ENCODE data around the gene THRA.

THRA gene

GRCh38 chr17:40022497-40022896, 40.3 kb upstream of the THRA start:
- no peaks in the 10 kb centered on the region for H3K9me3 ChIP-seq (ENCODE audit: severe bottlenecking)
- no peaks in the 10 kb centered on the region for H3K27me3 ChIP-seq (ENCODE audit: insufficient read depth, low read depth, severe bottlenecking)
- TF ChIP-seq, protein P1, sequence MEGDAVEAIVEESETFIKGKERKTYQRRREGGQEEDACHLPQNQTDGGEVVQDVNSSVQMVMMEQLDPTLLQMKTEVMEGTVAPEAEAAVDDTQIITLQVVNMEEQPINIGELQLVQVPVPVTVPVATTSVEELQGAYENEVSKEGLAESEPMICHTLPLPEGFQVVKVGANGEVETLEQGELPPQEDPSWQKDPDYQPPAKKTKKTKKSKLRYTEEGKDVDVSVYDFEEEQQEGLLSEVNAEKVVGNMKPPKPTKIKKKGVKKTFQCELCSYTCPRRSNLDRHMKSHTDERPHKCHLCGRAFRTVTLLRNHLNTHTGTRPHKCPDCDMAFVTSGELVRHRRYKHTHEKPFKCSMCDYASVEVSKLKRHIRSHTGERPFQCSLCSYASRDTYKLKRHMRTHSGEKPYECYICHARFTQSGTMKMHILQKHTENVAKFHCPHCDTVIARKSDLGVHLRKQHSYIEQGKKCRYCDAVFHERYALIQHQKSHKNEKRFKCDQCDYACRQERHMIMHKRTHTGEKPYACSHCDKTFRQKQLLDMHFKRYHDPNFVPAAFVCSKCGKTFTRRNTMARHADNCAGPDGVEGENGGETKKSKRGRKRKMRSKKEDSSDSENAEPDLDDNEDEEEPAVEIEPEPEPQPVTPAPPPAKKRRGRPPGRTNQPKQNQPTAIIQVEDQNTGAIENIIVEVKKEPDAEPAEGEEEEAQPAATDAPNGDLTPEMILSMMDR (IDR thresholded peaks at IDR 0.05; ENCODE audit: low read depth, low read length) = no peak
- DNase-seq = no peak
- H3K36me3 ChIP-seq = peaks cover 95% of the 10 kb centered on the region
- H3K27ac ChIP-seq = no peak overlapping the region
- H3K4me3 ChIP-seq (ENCODE audit: low read depth, low read length) = no peak overlapping the region

DNA sequence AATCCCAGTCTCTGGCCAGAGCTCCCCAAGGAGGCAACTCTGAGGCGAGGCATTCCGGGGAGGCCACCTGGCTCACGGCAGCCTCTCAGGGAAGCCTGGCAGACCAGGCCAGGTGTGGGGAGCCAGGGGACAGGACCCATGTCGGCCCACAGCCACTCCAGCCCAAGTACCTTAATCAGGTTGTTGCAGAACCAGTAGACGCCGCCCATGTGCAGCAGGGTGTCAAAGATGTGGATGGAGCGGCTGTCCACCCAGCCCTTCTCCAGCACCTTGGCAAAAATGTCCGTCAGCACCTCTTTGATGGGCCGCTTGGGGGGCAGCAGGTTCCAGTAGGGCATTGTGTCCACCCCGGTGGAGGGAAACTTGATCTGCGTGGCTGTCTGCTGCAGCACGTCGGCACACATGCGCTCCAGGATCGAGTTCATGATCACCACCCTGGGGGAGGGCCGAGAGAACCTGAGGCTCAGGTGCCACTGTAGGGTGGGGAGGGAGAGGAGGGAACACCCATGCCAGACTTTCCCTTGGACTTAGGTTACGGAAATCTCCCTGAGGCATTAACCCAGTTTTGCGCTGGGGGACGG, 39.7 kb upstream of the THRA start:
- peaks cover 97% of the 10 kb centered on the region for H3K36me3 ChIP-seq

DNA sequence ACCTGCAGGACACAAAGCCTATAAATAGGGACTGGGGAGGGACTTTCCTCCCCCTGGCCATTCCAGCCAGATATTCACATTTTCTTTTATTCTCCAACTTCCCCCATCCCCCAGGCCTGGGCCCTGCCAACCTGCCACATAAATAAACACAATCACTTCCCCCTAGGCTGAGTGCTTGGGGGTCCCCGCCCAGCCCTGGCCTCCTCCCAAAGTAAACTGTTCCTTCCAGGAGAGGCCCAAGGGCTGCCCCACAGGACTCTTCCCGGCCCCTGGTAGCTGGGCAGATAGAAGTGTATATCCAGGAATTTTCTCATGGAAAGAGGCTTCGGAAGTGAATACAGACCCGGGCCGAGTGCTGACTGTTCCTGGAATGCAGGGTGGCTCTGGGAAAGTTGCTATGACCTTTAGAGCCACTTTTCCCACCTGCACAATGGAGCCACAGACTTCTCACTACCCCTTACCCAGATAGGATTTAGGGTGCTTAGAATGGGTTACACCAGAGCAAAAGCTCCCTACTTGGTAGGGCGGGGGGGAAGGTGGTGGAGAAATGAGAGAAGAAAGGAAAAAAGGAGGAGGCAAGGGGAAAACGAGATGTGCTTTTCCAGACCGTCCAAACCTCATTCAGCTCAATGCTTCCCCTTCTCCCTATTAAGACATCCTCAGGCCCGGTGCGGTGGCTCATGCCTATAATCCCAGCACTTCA, 39.0 kb upstream of the THRA start:
- Histone ChIP-seq H3K9me3 (ENCODE audit: severe bottlenecking) (no peaks in the 10 kb centered on the region), H3K27me3 (ENCODE audit: insufficient read depth, low read depth, severe bottlenecking) (no peaks in the 10 kb centered on the region), H3K27ac (no peak overlapping the region), H3K36me3 (peaks cover 100% of the 10 kb centered on the region), H3K4me3 (ENCODE audit: low read depth, low read length) (no peak overlapping the region)
- DNase-seq = no peak
- TF ChIP-seq, protein P1 (IDR thresholded peaks at IDR 0.05; ENCODE audit: low read depth, low read length) = no peak

More for the DNA sequence above, 39.7 kb upstream of the THRA start:
- Histone ChIP-seq H3K27ac (no peak overlapping the region), H3K9me3 (ENCODE audit: severe bottlenecking) (no peaks in the 10 kb centered on the region), H3K27me3 (ENCODE audit: insufficient read depth, low read depth, severe bottlenecking) (no peaks in the 10 kb centered on the region), H3K4me3 (ENCODE audit: low read depth, low read length) (no peak overlapping the region)
- no peak for DNase-seq
- TF ChIP-seq, protein P1 (IDR thresholded peaks at IDR 0.05; ENCODE audit: low read depth, low read length) = no peak

GRCh38 chr17:40024901-40025300, 37.9 kb upstream of the THRA start:
- H3K4me3 ChIP-seq (ENCODE audit: low read depth, low read length) = no peak overlapping the region
- DNase-seq = no peak
- H3K9me3 ChIP-seq (ENCODE audit: severe bottlenecking) = no peaks in the 10 kb centered on the region
- H3K27ac ChIP-seq = no peak overlapping the region
- H3K36me3 ChIP-seq = peaks cover 100% of the 10 kb centered on the region
- H3K27me3 ChIP-seq (ENCODE audit: insufficient read depth, low read depth, severe bottlenecking) = no peaks in the 10 kb centered on the region
- TF ChIP-seq, protein P1 (IDR thresholded peaks at IDR 0.05; ENCODE audit: low read depth, low read length) = no peak

DNA sequence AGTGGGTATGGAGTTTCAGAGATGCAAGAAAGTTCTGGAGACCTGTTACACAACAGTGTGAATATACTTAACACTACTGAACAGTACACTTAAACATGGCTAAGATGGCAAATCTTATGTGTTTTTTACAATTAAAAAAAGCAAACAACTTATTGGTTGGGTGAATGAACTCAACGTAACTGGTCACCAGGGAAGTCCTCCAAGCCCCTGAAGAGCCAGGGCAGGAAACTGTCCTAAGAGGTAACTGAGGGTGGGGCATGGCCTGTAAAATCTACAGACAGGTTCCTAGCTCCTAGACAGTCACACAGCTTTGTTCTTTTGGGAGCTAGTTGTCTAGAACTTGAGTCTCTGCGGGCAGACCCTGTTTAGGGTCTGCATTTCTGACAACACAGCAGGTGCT, 37.2 kb upstream of the THRA start:
- no peak overlapping the region for H3K27ac ChIP-seq
- H3K36me3 ChIP-seq = peaks cover 100% of the 10 kb centered on the region
- no peaks in the 10 kb centered on the region for H3K27me3 ChIP-seq (ENCODE audit: insufficient read depth, low read depth, severe bottlenecking)
- TF ChIP-seq, protein P1 (IDR thresholded peaks at IDR 0.05; ENCODE audit: low read depth, low read length) = no peak
- no peak for DNase-seq
- no peak overlapping the region for H3K4me3 ChIP-seq (ENCODE audit: low read depth, low read length)
- H3K9me3 ChIP-seq (ENCODE audit: severe bottlenecking) = no peaks in the 10 kb centered on the region

Data from WERI-Rb-1 (cell line).